Stimulated activated CD8-positive, alpha-beta memory T cell treated with anti-CD3 and anti-CD28 coated beads, Interleukin-4, amount 100 ng/mL, for 4 hours (primary cell): ENCODE results near the gene SPATA2L.

Experiments
- DNase-seq, 2 donors: peaks; one replicate each; pipeline ENCODE4 v3.0.0-alpha.2; 2020; ENCODE audit warnings: low read depth in 2 of 2, low spot score in 1 of 2

The SPATA2L gene

GRCh38 chr16:89701425-89702406, at the start of gene SPATA2L:
Gene SPATA2L (minus strand): TSS chr16:89701705. CDS start chr16:89701232, 473 bp downstream.
- peak; percentile 91 to 96 for DNase-seq

- no peak for DNase-seq
Measured at GRCh38 chr16:89749637-89750036, 48.1 kb upstream of the SPATA2L start.

- DNase-seq = no peak
Measured at GRCh38 chr16:89748921-89749320, 47.4 kb upstream of the SPATA2L start.

- DNase-seq = no peak
Measured at GRCh38 chr16:89748076-89748475, 46.6 kb upstream of the SPATA2L start.

GRCh38 chr16:89746043-89746442, 44.5 kb upstream of the SPATA2L start:
- DNase-seq = no peak

- no peak for DNase-seq
Measured at GRCh38 chr16:89744813-89745212, 43.3 kb upstream of the SPATA2L start.

- DNase-seq = no peak
Measured at GRCh38 chr16:89742948-89743347, 41.4 kb upstream of the SPATA2L start.

GRCh38 chr16:89741342-89742014, 40.0 kb upstream of the SPATA2L start:
- DNase-seq = no peak

GRCh38 chr16:89739383-89739782, 37.9 kb upstream of the SPATA2L start:
- DNase-seq = no peak

- DNase-seq = no peak
Measured at GRCh38 chr16:89738538-89739317, 37.2 kb upstream of the SPATA2L start.

GRCh38 chr16:89738072-89738377, 36.5 kb upstream of the SPATA2L start:
- DNase-seq = no peak

GRCh38 chr16:89737341-89738071, 36.0 kb upstream of the SPATA2L start:
- no peak for DNase-seq

- no peak for DNase-seq
Measured at GRCh38 chr16:89736554-89736953, 35.0 kb upstream of the SPATA2L start.

GRCh38 chr16:89733792-89734191, 32.3 kb upstream of the SPATA2L start:
- DNase-seq = no peak

GRCh38 chr16:89733322-89733721, 31.8 kb upstream of the SPATA2L start:
- no peak for DNase-seq

GRCh38 chr16:89732918-89733242, 31.4 kb upstream of the SPATA2L start:
- no peak for DNase-seq

GRCh38 chr16:89732142-89732917, 30.8 kb upstream of the SPATA2L start:
- no peak for DNase-seq

- DNase-seq = no peak
Measured at GRCh38 chr16:89730610-89731234, 29.2 kb upstream of the SPATA2L start.

GRCh38 chr16:89729863-89730593, 28.5 kb upstream of the SPATA2L start:
- DNase-seq = no peak
